ENCODE results near the gene PIK3CB. TPM values are rescaled to one million over a fixed set of nuclear protein-coding genes. Genes with fewer than 3 reads are reported as not detected.

The PIK3CB gene
- total and polyA plus RNA-seq, 10 of the 15 experiments (the other 5 are each of a cell fraction or from before 2014, with no cell fraction given), result 5.0 to 18.4 (median 10.4) TPM

- ChIA-PET RAD21 (ENCODE audit: unreplicated experiment) (no interaction called here), POLR2A (no interaction called here), SMC1A (ENCODE audit: uncharacterized antibody, unreplicated experiment) (no interaction called here), CTCF (no interaction called here)
- Histone ChIP-seq H2AFZ (ENCODE audit: control insufficient read depth, low read depth, low read length) (no peak overlapping the region), H3K79me2 (ENCODE audit: control insufficient read depth, insufficient read depth, low read length) (no peaks in the 10 kb centered on the region), H4K20me1 (ENCODE audit: control insufficient read depth, insufficient read depth) (no peaks in the 10 kb centered on the region), H3K4me1 (ENCODE audit: control insufficient read depth, insufficient read depth, low read length) (no peaks in the 10 kb centered on the region), H3K36me3 (ENCODE audit: control insufficient read depth in 2 of 2, insufficient read depth in 2 of 2, low read length in 1 of 2) (no peaks in the 10 kb centered on the region), H3K4me3 (no peak overlapping the region), H3K27me3 (replicated peaks in 1 of 2; ENCODE audit: control insufficient read depth in 2 of 2, insufficient read depth in 2 of 2, low read length in 1 of 2) (no peaks in the 10 kb centered on the region), H3K9me3 (replicated peaks; ENCODE audit: control insufficient read depth, insufficient read depth, low read length) (no peaks in the 10 kb centered on the region), H3K27ac (ENCODE audit: control insufficient read depth, insufficient read depth) (no peak overlapping the region), H3K4me2 (ENCODE audit: control insufficient read depth, insufficient read depth) (no peak overlapping the region), H3K9ac (ENCODE audit: control insufficient read depth, insufficient read depth, low read length) (no peak overlapping the region)
- no peak for TF ChIP-seq ZNF207 (IDR thresholded peaks at IDR 0.05; ENCODE audit: borderline replicate concordance)
- no peak for TF ChIP-seq POU2F2 (IDR thresholded peaks at IDR 0.05; ENCODE audit: borderline replicate concordance, low read depth, low read length)
- no peak for TF ChIP-seq ZSCAN29 (IDR thresholded peaks at IDR 0.05)
- no peak for TF ChIP-seq TAF1 (IDR thresholded peaks at IDR 0.05; ENCODE audit: borderline replicate concordance, low read depth, low read length)
- TF ChIP-seq MYC (IDR thresholded peaks at IDR 0.05; ENCODE audit: insufficient read depth, insufficient read length, insufficient replicate concordance, low read length, severe bottlenecking), result no peak
- TF ChIP-seq SP1 (IDR thresholded peaks at IDR 0.05; ENCODE audit: low read depth, low read length), result no peak
- no peak for TF ChIP-seq MTA3 (IDR thresholded peaks at IDR 0.05; ENCODE audit: borderline replicate concordance, low read length)
- no peak for TF ChIP-seq PML (IDR thresholded peaks at IDR 0.05; ENCODE audit: low read length)
- TF ChIP-seq CUX1 (IDR thresholded peaks at IDR 0.05; ENCODE audit: insufficient replicate concordance, low read depth, low read length), result no peak
- TF ChIP-seq ATF2 (IDR thresholded peaks at IDR 0.05; ENCODE audit: low read length), result no peak
- no peak for TF ChIP-seq TCF7 (IDR thresholded peaks at IDR 0.05; ENCODE audit: borderline replicate concordance)
- TF ChIP-seq NR2F1 (conservative IDR thresholded peaks at IDR 0.05), result no peak
- no peak for TF ChIP-seq SREBF1 (IDR thresholded peaks at IDR 0.05; ENCODE audit: low read length)
- TF ChIP-seq CBX3 (IDR thresholded peaks at IDR 0.05; ENCODE audit: borderline replicate concordance, low read depth), result no peak
- no peak for TF ChIP-seq NFXL1 (IDR thresholded peaks at IDR 0.05; ENCODE audit: borderline replicate concordance)
- no peak for TF ChIP-seq BRCA1 (IDR thresholded peaks at IDR 0.05; ENCODE audit: low read depth, low read length)
- ATAC-seq (no peak), DNase-seq (ENCODE audit: low read depth, low spot score) (no peak), FAIRE-seq (no peak)
- in situ Hi-C loops (cut with MboI) (no loop called here), intact Hi-C loops (cut with micrococcal nuclease; ENCODE audit: unreplicated experiment) (no loop called here)
- no TSS peak for BruUV-seq (replicated peaks)
- 100% methylated on average over 2 of the region's 2 CpGs for WGBS (ENCODE audit: insufficient coverage, insufficient replicate concordance, low lambda C conversion rate, missing lambda C conversion rate)
These were observed 86.5 kb downstream of the PIK3CB start for GRCh38 chr3:138748190-138748589.
